Erythroblast (primary cell): ENCODE measurements around the gene MYO1A.

ENCODE experiments used
- GATA1 ChIP-seq: IDR thresholded peaks from 2 replicates; pipeline ENCODE4 v1.6.1; 2011; ENCODE audit warnings: low read depth, mild to moderate bottlenecking, control low read depth, low read length, moderate library complexity
- POLR2A ChIP-seq: IDR thresholded peaks from 2 replicates; pipeline ENCODE4 v1.6.1; 2011; ENCODE audit warnings: mild to moderate bottlenecking, low read length

DNA sequence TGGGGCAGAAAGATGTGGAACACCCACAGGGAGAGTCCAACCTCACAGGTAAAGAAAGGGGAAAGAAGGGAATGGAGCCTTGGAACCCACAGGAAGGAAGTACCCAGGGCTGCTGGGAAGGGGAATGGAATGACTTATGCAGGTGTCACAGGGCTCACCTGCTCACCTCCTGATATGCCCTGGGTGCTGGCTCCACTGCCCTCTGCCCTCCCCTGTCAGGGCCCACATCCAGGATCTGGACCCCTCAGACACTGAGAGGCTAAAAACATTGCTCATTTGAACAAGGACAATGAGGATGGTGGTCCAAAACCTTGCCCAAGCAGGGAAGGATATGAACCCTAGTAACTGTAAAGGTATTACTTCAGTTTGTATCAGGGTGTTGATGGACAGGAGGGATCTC, 62.9 kb downstream of the MYO1A start:
- TF ChIP-seq POLR2A (no peak), GATA1 (no peak)
